GM23338 (cell line): Measurements from ENCODE around the gene ALDH5A1.

Experiments
- CTCF ChIP-seq, 2 experiments: fragments of 200-600 bp in 1 of 2; sonication (generic) in 1 of 2; conservative IDR thresholded peaks; 2 replicates each; pipeline versions ENCODE4 v1.5.1 to v1.6.1; 2016 to 2017; ENCODE audit warnings: antibody characterized with exemption in 2 of 2, low read depth in 2 of 2, mild to moderate bottlenecking in 2 of 2, moderate library complexity in 1 of 2
- EZH2 ChIP-seq: fragments of 200-600 bp; sonication (generic); IDR thresholded peaks from one replicate; pipeline ENCODE4 v1.8.0; 2017; ENCODE audit warnings: antibody characterized with exemption, mild to moderate bottlenecking, low read depth; ENCODE audit not compliant: unreplicated experiment
- EZH2phosphoT487 ChIP-seq: fragments of 200-600 bp; sonication (generic); IDR thresholded peaks from one replicate; pipeline ENCODE4 v1.8.1; 2018; ENCODE audit warnings: antibody characterized with exemption; ENCODE audit not compliant: unreplicated experiment
- JUNB ChIP-seq: IDR thresholded peaks from one replicate; pipeline ENCODE4 v1.6.1; 2016; ENCODE audit warnings: antibody characterized with exemption; ENCODE audit not compliant: unreplicated experiment
- POLR2AphosphoS5 ChIP-seq: IDR thresholded peaks from 2 replicates; pipeline ENCODE4 v1.6.1; 2016; ENCODE audit warnings: antibody characterized with exemption, low read depth
- REST ChIP-seq: IDR thresholded peaks from one replicate; pipeline ENCODE4 v1.6.1; 2018; ENCODE audit warnings: antibody characterized with exemption; ENCODE audit not compliant: unreplicated experiment

- TF ChIP-seq EZH2phosphoT487, result no peak
- no peak for TF ChIP-seq CTCF (conservative IDR thresholded peaks at IDR 0.05; ENCODE audit: low read depth in 2 of 2)
- TF ChIP-seq POLR2AphosphoS5, result no peak
- TF ChIP-seq EZH2, result no peak
- no peak for TF ChIP-seq REST
- TF ChIP-seq JUNB, result no peak
Measured at GRCh38 chr6:24537082-24537699, 42.4 kb downstream of the ALDH5A1 start.
